Cardiac muscle cell (in vitro differentiated cells and primary cell): Measurements from ENCODE around the gene SPEG. TPM values are rescaled to one million over a fixed set of nuclear protein-coding genes. Genes with fewer than 3 reads are reported as not detected.
"Not testable (repeated sequence)": the region's sequence is repeated elsewhere in the genome, so short reads cannot be mapped to it uniquely, and the experiment has no call there.

Source experiments
- DNase-seq, 2 donors: peaks; one replicate each; pipeline versions ENCODE4 v3.0.0 to v3.0.0-alpha.2; 2010 to 2017; ENCODE audit warnings: low read depth in 1 of 2, low spot score in 1 of 2
- H3K27ac ChIP-seq: fragments of 200-600 bp; sonication (generic); 2 replicates; pipeline ENCODE4 v1.5.1; 2016
- H3K27me3 ChIP-seq: fragments of 200-600 bp; sonication (generic); 2 replicates; pipeline ENCODE4 v1.6.0; 2016; ENCODE audit warnings: control low read depth
- H3K36me3 ChIP-seq: fragments of 200-600 bp; sonication (generic); 2 replicates; pipeline ENCODE4 v1.5.1; 2016; ENCODE audit warnings: control low read depth
- H3K4me1 ChIP-seq: fragments of 200-600 bp; sonication (generic); 2 replicates; pipeline ENCODE4 v1.8.1; 2017; ENCODE audit warnings: low read depth, mild to moderate bottlenecking, mixed run types
- H3K4me3 ChIP-seq: fragments of 200-600 bp; sonication (generic); 2 replicates; pipeline ENCODE4 v1.5.1; 2016; ENCODE audit warnings: mild to moderate bottlenecking
- H3K9me3 ChIP-seq: fragments of 200-600 bp; sonication (generic); 2 replicates; pipeline ENCODE4 v1.5.1; 2017; ENCODE audit warnings: low read depth, mild to moderate bottlenecking, control low read depth
- polyA plus RNA-seq: library from polyadenylated mRNA; unstranded; fragments of >200 nt; fragmentation: Nextera tagmentation; extraction: Ambion mirVana; gene quantifications from 2 replicates; pipeline ENCODE4 v1.2.1, GENCODE V29; 2016
- total RNA-seq: library from RNA; depleted of rRNA; stranded (reverse); fragments of >200 nt; gene quantifications from 2 replicates; pipeline ENCODE4 v1.2.3, GENCODE V29; 2016
- TF ChIP-seq, protein P1 (sequence below): IDR thresholded peaks from 2 replicates; pipeline ENCODE4 v1.5.1; 2012; ENCODE audit warnings: low read depth, mild to moderate bottlenecking, low read length

SPEG gene
- total and polyA plus RNA-seq, 2 experiments from 2014 or later: 188 to 292 TPM

- no peaks in the 10 kb centered on the region for H3K36me3 ChIP-seq
- H3K4me1 ChIP-seq: peaks cover 54% of the 10 kb centered on the region
- H3K9me3 ChIP-seq: no peaks in the 10 kb centered on the region
- H3K27ac ChIP-seq: peak overlapping the region; percentile 92
- DNase-seq: peak in 1 of 2 donors; percentile 87
- H3K4me3 ChIP-seq: no peak overlapping the region
- TF ChIP-seq, protein P1, sequence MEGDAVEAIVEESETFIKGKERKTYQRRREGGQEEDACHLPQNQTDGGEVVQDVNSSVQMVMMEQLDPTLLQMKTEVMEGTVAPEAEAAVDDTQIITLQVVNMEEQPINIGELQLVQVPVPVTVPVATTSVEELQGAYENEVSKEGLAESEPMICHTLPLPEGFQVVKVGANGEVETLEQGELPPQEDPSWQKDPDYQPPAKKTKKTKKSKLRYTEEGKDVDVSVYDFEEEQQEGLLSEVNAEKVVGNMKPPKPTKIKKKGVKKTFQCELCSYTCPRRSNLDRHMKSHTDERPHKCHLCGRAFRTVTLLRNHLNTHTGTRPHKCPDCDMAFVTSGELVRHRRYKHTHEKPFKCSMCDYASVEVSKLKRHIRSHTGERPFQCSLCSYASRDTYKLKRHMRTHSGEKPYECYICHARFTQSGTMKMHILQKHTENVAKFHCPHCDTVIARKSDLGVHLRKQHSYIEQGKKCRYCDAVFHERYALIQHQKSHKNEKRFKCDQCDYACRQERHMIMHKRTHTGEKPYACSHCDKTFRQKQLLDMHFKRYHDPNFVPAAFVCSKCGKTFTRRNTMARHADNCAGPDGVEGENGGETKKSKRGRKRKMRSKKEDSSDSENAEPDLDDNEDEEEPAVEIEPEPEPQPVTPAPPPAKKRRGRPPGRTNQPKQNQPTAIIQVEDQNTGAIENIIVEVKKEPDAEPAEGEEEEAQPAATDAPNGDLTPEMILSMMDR: no peak
- H3K27me3 ChIP-seq: no peaks in the 10 kb centered on the region
These were observed 27.8 kb upstream of the SPEG start for GRCh38 chr2:219406861-219407230.

DNA sequence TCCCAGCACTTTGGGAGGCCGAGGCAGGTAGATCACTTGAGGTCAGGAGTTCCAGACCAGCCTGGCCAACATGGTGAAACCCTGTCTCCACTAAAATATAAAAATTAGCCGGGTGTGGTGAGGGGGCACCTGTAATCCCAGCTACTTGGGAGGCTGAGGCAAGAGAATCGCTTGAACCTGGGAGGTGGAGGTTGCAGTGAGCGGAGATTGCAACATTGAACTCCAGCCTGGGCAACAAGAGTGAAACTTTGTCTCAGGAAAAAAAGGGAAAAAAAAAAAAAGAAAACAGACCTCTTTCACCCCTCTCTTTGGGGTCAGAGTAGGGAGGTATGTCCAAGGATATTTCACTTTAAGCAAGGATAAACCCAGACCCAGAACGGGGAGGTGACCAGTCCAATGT, 27.3 kb upstream of the SPEG start:
- peaks cover 54% of the 10 kb centered on the region for H3K4me1 ChIP-seq
- H3K9me3 ChIP-seq, DNase-seq, H3K36me3 ChIP-seq, H3K27me3 ChIP-seq, H3K4me3 ChIP-seq: not testable (repeated sequence)
- H3K27ac ChIP-seq: peak overlapping the region; percentile 92

DNA sequence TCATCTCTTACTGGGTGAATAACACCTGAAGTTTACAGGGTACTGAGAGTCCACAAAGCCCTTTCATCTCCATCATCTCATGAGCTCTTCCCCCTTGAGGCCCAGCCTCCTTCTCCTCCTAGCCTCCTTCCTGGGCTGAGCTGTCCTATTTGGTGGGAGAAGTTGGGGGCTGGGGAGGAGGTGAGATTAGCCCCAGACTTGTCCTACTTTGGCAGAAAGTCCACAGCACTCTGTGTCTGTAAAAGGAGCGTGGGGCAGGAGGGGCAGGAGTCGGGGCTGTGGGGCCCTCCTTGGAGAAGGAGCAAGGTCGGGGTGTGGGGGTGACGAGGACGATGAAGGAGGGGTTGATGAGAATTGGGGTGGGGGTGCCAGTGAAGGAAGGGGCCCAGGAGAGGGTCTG, 26.4 kb upstream of the SPEG start:
- TF ChIP-seq, protein P1: no peak
- H3K36me3 ChIP-seq: no peaks in the 10 kb centered on the region
- H3K27ac ChIP-seq: peak overlapping the region; percentile 83
- H3K4me3 ChIP-seq: no peak overlapping the region
- H3K9me3 ChIP-seq: no peaks in the 10 kb centered on the region
- H3K27me3 ChIP-seq: no peaks in the 10 kb centered on the region
- DNase-seq: no peak
- peaks cover 54% of the 10 kb centered on the region for H3K4me1 ChIP-seq

DNA sequence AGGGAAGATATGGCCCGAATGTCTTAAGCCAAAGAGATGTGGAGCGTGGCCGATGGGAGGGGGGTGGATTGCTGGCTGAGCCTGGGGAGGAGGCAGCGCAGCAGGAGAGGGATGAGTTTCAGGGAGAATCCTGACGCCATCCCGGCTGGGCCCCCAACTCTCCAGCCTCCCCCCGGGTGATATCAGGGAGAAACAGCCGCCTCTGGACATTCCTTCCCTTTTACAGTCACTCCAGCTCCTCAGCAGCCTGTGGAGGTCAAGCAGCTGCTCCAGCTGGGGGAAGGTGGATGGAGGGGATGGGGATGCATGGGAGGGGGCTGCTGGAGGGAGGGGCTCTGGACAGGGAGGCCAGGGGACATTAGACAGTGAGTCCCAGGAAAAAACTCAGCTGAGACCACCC, 26.0 kb upstream of the SPEG start:
- H3K4me1 ChIP-seq: peaks cover 53% of the 10 kb centered on the region
- H3K27ac ChIP-seq: peak overlapping the region; percentile 83
- H3K36me3 ChIP-seq: no peaks in the 10 kb centered on the region
- no peaks in the 10 kb centered on the region for H3K9me3 ChIP-seq
- H3K4me3 ChIP-seq: no peak overlapping the region
- H3K27me3 ChIP-seq: no peaks in the 10 kb centered on the region
- peak in 1 of 2 donors; percentile 17 for DNase-seq
- TF ChIP-seq, protein P1: no peak

DNA sequence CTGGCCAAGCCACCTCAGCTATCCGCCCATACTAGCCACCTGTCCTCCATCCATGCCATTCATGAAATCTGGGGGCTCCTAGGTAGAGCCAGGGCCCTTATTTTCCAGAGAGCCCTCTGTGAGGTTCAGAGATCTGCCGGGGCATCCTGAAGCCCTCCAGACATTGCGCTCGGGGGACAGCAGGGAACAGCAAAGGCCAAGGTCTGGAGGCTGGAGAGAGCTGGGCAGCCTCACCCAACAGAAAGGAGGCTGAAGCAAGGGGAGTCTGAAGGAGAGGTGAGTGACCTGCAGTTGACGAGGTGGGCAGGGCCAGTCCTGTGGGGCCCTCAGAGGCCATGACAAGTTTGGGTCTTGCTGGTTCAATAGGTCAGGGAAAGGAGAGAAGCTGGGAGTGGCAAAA, 25.0 kb upstream of the SPEG start:
- peak overlapping the region; percentile 83 for H3K27ac ChIP-seq
- H3K4me1 ChIP-seq: peaks cover 43% of the 10 kb centered on the region
- H3K27me3 ChIP-seq: no peaks in the 10 kb centered on the region
- DNase-seq: no peak
- no peak overlapping the region for H3K4me3 ChIP-seq
- H3K36me3 ChIP-seq: no peaks in the 10 kb centered on the region
- TF ChIP-seq, protein P1: no peak
- H3K9me3 ChIP-seq: no peaks in the 10 kb centered on the region

DNA sequence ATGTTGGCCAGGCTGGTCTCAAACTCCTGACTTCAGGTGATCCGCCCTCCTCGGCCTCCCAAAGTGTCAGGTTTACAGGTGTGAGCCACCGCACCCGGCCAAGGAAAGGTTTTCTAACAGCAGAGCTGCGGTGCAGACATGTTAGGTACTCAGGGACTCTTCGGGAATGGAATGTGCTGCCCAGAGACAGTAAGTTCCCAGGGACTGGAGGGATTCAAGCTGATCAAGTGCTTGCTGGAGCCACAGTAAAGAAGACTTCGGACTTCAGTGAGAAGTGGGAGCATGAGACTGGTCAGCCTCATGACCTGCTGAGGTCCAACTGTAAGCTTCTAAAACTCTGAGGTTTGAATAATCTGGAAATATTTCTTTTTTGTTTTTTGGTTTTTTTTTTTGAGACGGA, 24.3 kb upstream of the SPEG start:
- Histone ChIP-seq H3K9me3 (no peaks in the 10 kb centered on the region), H3K36me3 (no peaks in the 10 kb centered on the region), H3K4me1 (peaks cover 35% of the 10 kb centered on the region), H3K27ac (no peak overlapping the region), H3K4me3 (no peak overlapping the region), H3K27me3 (no peaks in the 10 kb centered on the region)
- DNase-seq: no peak
- TF ChIP-seq, protein P1: no peak
